Measurements from ENCODE around the gene ATP6AP1.
"Not testable (repeated sequence)": the region's sequence is repeated elsewhere in the genome, so short reads cannot be mapped to it uniquely, and the experiment has no call there.

DNA sequence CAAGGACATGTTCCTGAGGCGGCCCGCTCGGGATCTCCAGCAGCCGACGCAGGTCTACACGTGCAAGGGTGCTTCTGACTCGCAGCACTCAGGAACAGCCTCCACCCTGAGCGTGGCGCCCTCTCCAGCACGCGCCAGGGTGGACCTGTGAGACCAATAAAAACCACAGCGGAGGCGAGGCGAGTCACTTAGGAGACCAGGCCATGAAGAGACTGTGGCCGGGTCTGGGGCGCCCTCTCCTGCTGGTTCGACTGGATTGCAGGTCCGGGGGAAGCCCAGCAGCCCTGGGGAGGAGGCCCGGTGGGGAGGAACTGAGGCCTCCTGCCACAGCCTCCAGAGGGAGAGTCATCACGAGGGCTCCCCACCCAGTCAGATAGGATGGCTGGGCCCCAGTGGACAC is 40.4 kb upstream of the ATP6AP1 start:
- TF ChIP-seq ZFX (IDR thresholded peaks at IDR 0.05; ENCODE audit: borderline replicate concordance) = not testable (repeated sequence)
- TF ChIP-seq, protein P1, sequence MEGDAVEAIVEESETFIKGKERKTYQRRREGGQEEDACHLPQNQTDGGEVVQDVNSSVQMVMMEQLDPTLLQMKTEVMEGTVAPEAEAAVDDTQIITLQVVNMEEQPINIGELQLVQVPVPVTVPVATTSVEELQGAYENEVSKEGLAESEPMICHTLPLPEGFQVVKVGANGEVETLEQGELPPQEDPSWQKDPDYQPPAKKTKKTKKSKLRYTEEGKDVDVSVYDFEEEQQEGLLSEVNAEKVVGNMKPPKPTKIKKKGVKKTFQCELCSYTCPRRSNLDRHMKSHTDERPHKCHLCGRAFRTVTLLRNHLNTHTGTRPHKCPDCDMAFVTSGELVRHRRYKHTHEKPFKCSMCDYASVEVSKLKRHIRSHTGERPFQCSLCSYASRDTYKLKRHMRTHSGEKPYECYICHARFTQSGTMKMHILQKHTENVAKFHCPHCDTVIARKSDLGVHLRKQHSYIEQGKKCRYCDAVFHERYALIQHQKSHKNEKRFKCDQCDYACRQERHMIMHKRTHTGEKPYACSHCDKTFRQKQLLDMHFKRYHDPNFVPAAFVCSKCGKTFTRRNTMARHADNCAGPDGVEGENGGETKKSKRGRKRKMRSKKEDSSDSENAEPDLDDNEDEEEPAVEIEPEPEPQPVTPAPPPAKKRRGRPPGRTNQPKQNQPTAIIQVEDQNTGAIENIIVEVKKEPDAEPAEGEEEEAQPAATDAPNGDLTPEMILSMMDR (IDR thresholded peaks at IDR 0.05) = not testable (repeated sequence)
